Gastroesophageal sphincter (tissue), 3 donors: ENCODE results near the gene MED27.

Source experiments
- EP300 ChIP-seq: sonication (generic); formaldehyde crosslinking; IDR thresholded peaks from one replicate; pipeline ENCODE4 v1.6.1; 2017; ENCODE audit warnings: antibody characterized with exemption, mild to moderate bottlenecking
- TF ChIP-seq, protein P1 (sequence below), 4 experiments: fragments of 200-600 bp in 2 of 4; fragments of 450-650 bp in 2 of 4; sonication (generic) in 1 of 4; IDR thresholded peaks; one replicate each; pipeline ENCODE4 v1.5.1; 2017 to 2019; ENCODE audit warnings: antibody characterized with exemption in 4 of 4, mild to moderate bottlenecking in 2 of 4, moderate library complexity in 2 of 4

DNA sequence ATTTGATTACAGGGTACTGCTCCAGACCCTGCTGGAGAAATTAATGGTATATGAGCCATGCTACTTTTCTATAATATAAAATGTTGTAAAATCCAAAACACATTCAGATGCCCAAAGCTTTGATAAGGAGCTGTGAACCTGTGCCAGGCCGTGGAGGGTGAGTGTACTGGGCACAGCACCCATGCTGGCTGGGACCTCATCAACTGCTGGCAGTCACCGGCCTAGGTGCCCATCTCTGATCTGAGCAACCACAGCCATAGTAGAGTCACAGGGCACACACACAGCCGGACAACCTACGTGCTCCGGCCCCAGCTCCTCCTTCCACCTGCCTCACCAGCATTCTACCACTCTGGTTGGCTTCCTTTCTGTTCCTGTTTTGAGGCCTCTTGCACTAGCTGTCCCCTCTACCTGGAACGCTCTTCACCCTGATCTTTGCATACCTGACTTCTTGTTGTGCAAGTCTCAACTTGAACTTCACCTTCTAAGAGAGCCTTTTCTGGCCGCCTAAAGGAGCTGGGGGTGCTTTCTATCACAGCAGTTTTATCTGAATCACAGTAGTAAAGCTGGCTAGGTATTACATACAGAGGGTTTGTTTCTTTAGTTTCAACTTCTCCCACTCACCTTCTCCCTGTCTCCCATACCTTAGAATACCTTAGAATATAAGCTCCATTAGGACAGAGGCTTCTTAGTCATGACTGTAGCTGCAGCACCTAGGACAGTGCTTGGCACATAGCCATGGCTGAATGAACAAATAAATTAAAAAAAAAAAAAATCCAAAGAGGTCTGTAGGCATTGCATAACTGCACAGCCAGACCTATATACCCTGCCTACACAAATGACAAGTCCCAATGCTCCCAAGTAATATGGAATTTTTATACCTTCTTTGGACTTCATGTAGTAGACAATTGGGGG is 51.7 kb downstream of the MED27 start:
- TF ChIP-seq, protein P1, sequence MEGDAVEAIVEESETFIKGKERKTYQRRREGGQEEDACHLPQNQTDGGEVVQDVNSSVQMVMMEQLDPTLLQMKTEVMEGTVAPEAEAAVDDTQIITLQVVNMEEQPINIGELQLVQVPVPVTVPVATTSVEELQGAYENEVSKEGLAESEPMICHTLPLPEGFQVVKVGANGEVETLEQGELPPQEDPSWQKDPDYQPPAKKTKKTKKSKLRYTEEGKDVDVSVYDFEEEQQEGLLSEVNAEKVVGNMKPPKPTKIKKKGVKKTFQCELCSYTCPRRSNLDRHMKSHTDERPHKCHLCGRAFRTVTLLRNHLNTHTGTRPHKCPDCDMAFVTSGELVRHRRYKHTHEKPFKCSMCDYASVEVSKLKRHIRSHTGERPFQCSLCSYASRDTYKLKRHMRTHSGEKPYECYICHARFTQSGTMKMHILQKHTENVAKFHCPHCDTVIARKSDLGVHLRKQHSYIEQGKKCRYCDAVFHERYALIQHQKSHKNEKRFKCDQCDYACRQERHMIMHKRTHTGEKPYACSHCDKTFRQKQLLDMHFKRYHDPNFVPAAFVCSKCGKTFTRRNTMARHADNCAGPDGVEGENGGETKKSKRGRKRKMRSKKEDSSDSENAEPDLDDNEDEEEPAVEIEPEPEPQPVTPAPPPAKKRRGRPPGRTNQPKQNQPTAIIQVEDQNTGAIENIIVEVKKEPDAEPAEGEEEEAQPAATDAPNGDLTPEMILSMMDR (IDR thresholded peaks at IDR 0.05): no peak
- TF ChIP-seq EP300: no peak
